Measurements from ENCODE around the gene SLC15A5. TPM values are rescaled to one million over a fixed set of nuclear protein-coding genes. Genes with fewer than 3 reads are reported as not detected.

The SLC15A5 gene
- total RNA-seq, 2 donors from 2014 or later, result not detected

GRCh38 chr12:16148938-16149337 lies 128.5 kb downstream of the SLC15A5 start:
- intact Hi-C loops (cut with DNase I), result no loop called here

More at GRCh38 chr12:16148938-16149337, 128.5 kb downstream of the SLC15A5 start:
- no peak for DNase-seq (ENCODE audit: low spot score)

Other genes with a start within 250 kb of the SLC15A5 start
- gene MGST1, start 70.0 kb upstream of the SLC15A5 start, total RNA-seq, result 100 to 1,000 TPM; 110 to 169 TPM

Measured in posterior vena cava (tissue), 2 donors.